LNCaP clone FGC (cell line): Measurements from ENCODE around the gene RAP1GAP2.

ENCODE experiments used
- DNase-seq: peaks from one replicate; pipeline ENCODE4 v3.0.0-alpha.2; 2011; ENCODE audit warnings: low read depth
- H3K4me3 ChIP-seq: 2 replicates; pipeline ENCODE4 v1.5.1; 2011; ENCODE audit warnings: mild to moderate bottlenecking, low read depth, low read length, control low read depth
- TF ChIP-seq, protein P1 (sequence below): IDR thresholded peaks from 2 replicates; pipeline ENCODE4 v1.5.1; 2012; ENCODE audit warnings: mild to moderate bottlenecking; ENCODE audit not compliant: control insufficient read depth, insufficient read depth; ENCODE audit errors: extremely low read depth

RAP1GAP2 gene

DNA sequence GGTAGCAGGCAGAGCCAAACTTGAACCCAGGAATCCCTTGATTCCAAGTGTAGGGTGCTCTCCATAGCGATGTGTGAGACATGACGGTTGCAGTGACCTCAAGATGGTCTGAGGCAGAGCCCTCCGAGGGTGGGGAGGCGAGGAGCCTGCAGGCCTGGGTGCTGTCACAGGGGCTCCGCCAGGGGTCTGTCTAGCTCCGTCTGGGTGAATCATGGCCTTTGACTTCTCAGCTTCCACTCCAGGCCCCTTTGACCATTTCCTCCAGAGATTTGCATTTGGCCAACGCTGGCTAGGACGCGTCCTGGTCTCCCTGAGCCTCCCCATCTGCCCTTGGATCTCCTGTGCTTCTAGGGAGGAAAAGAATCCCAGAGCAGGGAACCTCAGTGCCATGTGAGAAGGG, 104.6 kb downstream of the RAP1GAP2 start:
- no peak for DNase-seq
- TF ChIP-seq, protein P1, sequence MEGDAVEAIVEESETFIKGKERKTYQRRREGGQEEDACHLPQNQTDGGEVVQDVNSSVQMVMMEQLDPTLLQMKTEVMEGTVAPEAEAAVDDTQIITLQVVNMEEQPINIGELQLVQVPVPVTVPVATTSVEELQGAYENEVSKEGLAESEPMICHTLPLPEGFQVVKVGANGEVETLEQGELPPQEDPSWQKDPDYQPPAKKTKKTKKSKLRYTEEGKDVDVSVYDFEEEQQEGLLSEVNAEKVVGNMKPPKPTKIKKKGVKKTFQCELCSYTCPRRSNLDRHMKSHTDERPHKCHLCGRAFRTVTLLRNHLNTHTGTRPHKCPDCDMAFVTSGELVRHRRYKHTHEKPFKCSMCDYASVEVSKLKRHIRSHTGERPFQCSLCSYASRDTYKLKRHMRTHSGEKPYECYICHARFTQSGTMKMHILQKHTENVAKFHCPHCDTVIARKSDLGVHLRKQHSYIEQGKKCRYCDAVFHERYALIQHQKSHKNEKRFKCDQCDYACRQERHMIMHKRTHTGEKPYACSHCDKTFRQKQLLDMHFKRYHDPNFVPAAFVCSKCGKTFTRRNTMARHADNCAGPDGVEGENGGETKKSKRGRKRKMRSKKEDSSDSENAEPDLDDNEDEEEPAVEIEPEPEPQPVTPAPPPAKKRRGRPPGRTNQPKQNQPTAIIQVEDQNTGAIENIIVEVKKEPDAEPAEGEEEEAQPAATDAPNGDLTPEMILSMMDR = no peak
- H3K4me3 ChIP-seq = no peak overlapping the region

DNA sequence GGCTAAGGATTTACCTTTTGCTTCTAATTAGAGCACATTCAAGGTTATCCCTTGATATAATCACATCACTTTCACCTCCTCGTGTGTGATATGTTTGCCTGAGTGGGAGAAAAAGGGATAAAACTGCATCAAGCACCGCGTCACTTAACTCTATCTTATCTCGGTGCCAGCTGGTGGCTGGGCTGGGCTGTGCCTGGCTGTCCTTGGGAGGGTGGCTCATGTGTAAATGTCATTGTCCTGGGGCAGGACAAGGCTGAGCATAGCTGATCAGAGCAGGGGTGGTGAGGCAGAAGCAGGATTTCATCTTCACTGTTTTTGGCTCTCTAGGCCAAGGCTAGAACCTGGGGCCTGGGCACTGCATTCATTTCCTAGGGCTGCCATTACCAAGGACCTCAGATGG, 105.3 kb downstream of the RAP1GAP2 start:
- H3K4me3 ChIP-seq = no peak overlapping the region
- DNase-seq = no peak

DNA sequence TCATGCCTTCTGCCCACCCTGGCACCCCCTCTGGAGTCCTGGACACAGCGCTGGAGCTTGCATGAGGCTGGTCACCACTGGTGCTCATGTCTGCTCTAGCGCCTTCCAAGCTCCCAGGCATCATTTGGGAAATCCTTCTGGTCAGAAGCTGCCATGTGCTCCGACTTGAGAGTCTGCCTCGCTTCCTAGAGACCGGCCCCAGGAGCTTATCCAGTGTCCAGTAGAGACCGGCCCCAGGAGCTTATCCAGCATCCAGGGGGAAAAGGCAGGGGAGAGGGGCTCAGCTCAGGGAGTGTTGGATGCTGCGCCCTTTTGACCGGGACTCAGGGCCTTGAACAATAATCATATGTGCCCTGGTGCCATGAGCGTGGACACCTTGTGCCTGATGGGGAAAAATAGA, 106.3 kb downstream of the RAP1GAP2 start:
- no peak for DNase-seq
- TF ChIP-seq, protein P1 = no peak
- no peak overlapping the region for H3K4me3 ChIP-seq

More for the DNA sequence above, 105.3 kb downstream of the RAP1GAP2 start:
- TF ChIP-seq, protein P1 = no peak

DNA sequence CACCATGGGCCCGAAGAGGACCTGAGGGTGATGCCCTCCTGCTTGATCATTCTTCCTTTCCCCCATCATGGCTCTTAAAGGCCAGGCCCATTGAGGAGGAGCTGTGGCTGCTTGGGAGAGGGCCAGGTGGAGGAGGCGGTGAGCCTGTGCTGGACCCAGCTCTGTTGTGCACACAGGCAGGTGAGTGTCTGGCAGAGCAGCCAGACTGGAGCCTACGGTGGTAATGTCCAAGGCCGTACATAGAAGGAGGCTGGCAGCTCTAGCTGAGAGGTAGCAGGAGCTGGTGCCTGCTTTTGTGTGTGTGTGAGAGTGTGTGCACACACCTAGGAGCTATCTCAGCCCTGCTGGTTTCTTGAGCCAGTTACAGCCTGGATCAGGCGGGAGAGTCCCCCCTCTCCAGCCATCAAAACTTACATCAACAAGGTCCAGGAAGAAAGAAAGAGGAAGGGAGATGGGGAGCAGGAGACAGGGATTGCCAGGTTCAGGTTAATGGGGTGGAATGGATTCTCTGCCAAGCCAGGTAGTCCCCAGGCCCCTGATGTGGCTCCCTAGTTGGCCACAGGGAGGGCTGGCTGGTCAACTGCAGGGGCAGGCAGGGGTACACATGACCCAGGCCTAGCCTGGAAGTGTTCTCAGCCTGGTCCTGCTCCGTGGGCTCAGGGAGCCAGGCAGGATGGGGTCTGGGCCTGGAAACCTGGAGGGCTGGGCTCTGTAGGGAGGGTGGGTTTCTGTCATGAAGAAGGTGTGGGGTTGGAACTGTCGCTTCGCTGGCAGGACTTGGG, 107.1 kb downstream of the RAP1GAP2 start:
- no peak overlapping the region for H3K4me3 ChIP-seq
- TF ChIP-seq, protein P1 = no peak
- no peak for DNase-seq

DNA sequence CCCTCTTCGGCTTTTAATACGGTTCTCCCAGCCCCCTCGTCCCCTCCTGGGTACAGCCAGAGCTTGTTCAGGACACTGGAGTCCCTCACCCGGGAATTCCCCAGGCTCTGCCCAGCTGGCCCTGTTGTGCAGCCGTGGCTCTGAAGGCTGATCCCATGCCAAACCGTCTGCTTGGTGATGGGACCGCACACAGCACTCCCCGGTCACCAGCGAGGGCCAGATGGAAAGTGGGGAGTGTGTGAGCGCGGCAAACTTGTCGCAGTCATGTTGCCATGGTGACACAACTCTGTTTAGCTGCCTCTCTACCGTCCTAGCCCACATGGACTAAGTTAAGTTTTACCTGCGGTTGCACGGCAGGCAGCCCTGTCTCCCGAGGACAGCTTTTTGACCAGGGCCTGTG, 107.9 kb downstream of the RAP1GAP2 start:
- DNase-seq = no peak
- TF ChIP-seq, protein P1 = no peak
- H3K4me3 ChIP-seq = no peak overlapping the region

DNA sequence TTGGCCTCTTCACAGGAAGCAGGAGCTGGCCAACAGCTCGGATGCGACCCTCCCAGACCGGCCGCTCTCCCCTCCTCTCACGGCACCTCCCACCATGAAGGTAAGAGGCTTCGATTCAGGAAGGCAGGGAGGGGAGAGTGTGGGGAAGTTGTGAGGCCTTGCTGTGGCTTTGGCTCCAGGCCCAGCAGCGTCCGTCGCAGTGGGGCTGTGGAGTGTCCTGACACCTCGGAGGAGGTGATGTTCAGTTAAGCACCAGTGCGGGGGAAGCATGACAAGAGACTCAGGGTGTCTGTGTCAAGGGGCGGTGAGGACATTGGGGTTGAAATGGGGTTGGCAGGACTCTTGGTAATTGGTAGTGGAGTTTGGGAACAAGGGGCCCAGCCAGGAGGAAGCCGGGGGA, 109.0 kb downstream of the RAP1GAP2 start:
- H3K4me3 ChIP-seq = no peak overlapping the region
- no peak for DNase-seq
- TF ChIP-seq, protein P1 = no peak
